Measurements from ENCODE around the gene PKNOX1. TPM values are rescaled to one million over a fixed set of nuclear protein-coding genes. Genes with fewer than 3 reads are reported as not detected.
"Not testable (repeated sequence)": the region's sequence is repeated elsewhere in the genome, so short reads cannot be mapped to it uniquely, and the experiment has no call there.

PKNOX1 gene
- polyA plus RNA-seq, 3 donors from 2014 or later = 11.0 to 25.3 (median 14.8) TPM

DNA sequence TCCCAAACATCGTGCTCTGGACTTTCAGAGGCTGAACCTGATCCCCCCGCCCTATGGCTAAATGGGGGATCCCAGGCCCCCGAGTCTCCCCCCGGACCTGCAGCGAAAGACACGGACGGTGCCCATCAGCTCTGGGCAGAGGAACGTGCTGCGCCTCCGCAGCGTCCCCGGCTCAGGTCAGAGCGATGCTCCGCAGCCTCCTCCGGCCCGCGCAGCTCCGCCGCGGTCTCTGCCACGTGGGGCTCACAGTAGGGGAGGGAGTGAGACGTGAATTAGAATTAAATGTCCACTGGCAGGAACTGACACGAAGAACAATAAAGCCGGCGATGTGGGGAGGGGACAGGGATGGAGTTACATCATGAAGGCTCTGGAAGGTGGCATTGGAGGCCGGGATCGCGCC lies 102.3 kb downstream of the PKNOX1 start:
- H3K36me3 Mint-ChIP-seq; H3K9me3 Mint-ChIP-seq; DNase-seq; H3K27me3 Mint-ChIP-seq (ENCODE audit: low read depth in 3 of 3); H3K4me3 Mint-ChIP-seq; H3K4me1 Mint-ChIP-seq; H3K27ac Mint-ChIP-seq: not testable (repeated sequence)

DNA sequence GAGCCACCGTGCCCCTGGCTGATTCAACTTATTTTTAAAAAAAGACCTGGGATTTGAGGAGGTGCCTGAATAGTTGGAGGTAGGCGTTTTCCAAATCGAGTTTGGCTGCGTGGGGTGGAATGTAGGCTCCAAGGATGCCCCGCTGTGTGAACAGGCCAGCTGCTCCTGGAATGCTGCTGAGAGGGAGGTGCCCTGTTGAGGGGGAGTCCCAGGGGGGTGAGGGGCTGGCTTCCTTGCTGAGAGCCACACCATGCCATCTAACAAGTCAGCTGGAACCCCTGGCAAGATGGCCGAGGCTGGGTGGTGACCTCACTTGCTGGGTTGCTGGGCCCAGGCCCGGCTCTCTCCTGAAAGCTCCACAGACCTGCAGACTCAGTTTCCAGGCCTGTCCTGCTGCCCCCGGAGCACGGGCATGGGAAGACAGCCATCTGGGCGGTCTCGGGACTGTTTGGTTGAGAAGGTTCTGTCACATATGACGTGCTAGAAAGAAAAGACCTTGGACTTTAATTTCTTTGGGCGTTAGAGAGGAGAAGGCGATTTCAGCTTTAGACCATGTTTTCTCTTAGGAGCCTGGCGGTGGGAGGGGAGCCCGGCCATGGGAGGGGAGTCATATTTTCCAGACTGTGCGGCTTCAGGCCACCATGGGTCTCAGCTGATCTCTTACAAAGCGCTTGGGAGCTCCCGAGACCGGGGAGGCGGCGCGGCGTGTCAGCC lies 108.4 kb downstream of the PKNOX1 start:
- not testable (repeated sequence) for H3K36me3 Mint-ChIP-seq; H3K27me3 Mint-ChIP-seq (ENCODE audit: low read depth in 3 of 3); H3K4me1 Mint-ChIP-seq

More for the DNA sequence above, 108.4 kb downstream of the PKNOX1 start:
- DNase-seq, H3K9me3 Mint-ChIP-seq, H3K4me3 Mint-ChIP-seq, H3K27ac Mint-ChIP-seq: not testable (repeated sequence)

Other genes starting within 250 kb of the PKNOX1 start
- 10 to 100 TPM in 1 of 3 donors, 1 to 10 TPM in 2; 4.2 to 17.5 (median 5.1) TPM for gene WDR4, start 95.0 kb upstream of the PKNOX1 start, polyA plus RNA-seq
- 10 to 100 TPM in 1 of 3 donors, 1 to 10 TPM in 2; 7.1 to 22.1 (median 9.5) TPM for gene NDUFV3, start 81.3 kb upstream of the PKNOX1 start, polyA plus RNA-seq
- not detected for gene ERVH48-1, start 48.9 kb upstream of the PKNOX1 start, polyA plus RNA-seq
- not detected for gene CBS, start 101.3 kb downstream of the PKNOX1 start, polyA plus RNA-seq
- gene U2AF1, start 133.0 kb downstream of the PKNOX1 start, polyA plus RNA-seq = 100 to 1,000 TPM in 1 of 3 donors, 10 to 100 TPM in 2; 55.1 to 107 (median 77.6) TPM
- gene CRYAA, start 194.4 kb downstream of the PKNOX1 start, polyA plus RNA-seq = not detected

Data from immature natural killer cell (primary cell).